DMS114 treated with DMSO at 0.1 percent for 48 hours (cell line): ENCODE measurements around the gene PACS2.
A peak's percentile ranks its signal among the peaks of the same experiment; 100 is the strongest.
"Not testable (repeated sequence)": the region's sequence is repeated elsewhere in the genome, so short reads cannot be mapped to it uniquely, and the experiment has no call there.

ENCODE experiments used
- DNase-seq: peaks from one replicate; lab custom pipeline; 2025; ENCODE audit not compliant: unreplicated experiment; lab: John Stamatoyannopoulos, UW

PACS2 gene

DNA sequence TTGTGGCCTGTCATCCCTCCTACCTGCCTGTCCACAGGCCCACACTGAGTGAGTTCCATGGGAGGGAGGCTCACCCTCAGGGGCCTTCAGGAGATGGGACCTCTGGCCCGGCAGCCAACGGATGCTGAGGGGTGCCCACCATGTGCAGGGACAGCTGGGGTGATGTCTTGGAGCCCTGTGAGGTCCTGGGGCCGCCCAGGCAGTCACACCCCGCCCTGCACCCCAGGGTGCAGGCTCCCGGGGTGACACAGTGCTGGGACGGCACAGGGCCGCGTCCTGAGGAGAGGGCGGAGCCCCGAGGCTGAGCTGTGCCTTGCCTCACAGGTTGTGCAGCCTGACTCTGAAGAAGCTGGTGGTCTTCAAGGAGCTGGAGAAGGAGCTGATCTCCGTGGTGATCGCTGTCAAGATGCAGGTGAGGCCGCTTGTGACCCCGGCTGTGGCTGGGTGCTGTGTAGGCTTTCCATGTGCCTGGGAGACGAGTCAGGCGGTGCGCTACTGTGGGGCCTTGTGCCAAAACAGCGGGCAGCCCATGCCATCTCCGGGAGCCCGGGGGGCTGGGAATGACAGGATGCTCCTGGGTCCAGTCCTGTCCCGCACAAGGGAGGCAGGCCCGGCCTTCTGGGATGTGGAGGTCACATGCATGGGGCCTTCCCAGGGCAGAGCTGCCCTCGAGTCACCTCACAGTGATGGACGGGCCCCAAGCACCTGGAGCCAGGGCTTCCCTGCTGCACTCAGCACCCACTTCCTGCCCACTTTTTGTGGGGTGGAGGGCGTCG is 33.8 kb downstream of the PACS2 start:
- DNase-seq, result no peak

DNA sequence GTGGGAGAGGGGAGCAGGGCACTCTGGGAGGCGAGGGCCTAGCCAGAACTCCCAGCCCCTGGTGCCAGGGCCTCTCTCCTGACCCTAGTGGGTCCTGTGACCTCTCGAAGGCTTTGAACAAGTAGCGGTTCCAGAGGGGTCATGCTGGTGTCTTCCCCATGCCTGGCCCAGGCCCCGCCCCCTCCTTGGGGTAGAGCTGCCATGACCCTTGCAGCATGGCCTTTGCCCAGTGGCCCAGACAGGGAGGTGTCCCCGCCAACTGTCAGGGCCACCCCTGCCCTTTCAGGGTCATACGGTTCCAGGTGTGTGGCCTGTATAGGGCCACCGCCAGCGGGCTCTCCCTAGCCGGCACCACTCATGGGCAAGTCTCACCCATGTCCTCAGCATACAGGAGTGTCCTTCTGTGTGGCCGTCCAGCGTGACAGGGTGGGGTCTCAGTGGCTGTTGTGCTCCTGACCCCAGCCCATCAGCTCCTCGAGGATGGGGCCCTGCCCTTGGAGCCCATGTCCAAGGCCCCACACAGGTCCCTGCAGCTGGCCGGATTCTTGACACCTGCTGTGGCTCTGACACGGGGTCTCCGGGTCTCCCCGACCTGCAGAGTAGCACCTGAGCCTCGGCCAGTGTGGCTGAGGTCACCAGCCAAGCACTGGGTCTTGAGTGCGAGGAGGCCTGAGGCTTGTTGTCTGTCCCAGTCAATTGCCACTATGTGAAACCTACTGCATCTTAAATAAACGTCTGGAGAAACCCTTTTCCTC is 34.6 kb downstream of the PACS2 start:
- no peak for DNase-seq

DNA sequence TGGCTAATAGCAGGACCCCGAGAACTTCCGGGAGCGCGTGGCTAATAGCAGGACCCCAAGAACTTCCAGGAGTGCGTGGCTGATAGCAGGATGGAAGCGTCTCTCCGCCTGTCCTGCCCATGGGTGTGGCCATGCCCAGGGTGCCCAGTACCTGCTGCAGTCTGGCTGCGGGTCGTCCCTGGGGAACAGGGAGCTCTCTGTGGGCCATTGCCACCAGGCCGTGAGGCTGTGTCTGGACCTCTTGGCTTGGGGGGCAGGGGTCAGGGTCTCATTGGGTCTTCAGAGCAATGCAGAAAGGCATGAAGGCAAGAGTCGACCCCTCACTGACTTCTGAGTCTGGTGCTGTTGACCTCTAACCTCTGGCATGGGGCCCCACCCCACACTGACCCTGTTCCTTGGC is 35.4 kb downstream of the PACS2 start:
- no peak for DNase-seq

DNA sequence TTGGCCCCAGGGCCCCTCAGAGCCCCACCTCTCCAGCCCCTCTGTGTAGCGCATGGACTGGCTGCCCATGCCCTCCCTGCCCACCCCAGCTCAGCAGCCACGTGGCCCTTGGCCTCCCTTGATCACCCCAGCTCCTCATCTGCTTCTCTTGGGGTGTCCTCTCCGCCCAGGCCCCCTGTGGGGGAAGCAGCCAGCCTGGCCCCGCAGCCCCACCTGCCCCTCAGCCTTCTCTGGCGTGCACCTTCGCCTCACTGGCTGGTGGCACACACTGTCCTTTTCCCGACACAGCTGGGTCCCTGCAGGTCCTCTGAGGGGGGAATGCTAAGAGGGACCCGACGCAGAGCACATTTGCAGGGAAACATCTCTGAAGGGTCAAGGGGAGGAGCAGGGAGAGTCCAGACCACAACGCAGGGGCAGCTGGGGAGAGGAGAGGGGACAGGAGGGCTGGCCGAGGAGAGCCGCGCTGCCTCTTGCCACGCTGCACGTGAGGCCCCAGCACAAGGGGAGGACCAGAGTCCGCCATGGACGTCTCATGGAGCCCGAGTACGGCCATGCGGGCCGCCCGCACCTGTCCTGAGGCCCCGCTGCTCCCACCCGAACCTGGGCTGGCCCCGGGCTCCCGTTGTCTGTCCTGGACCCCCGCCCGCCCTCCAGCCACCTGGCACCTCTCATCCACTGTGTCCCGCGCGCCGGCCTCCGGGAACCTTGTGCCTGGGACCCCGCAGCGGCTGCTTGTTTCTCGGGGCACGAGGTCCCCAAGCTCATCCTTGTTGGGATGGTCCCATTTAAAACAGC is 36.1 kb downstream of the PACS2 start:
- DNase-seq, result no peak

DNA sequence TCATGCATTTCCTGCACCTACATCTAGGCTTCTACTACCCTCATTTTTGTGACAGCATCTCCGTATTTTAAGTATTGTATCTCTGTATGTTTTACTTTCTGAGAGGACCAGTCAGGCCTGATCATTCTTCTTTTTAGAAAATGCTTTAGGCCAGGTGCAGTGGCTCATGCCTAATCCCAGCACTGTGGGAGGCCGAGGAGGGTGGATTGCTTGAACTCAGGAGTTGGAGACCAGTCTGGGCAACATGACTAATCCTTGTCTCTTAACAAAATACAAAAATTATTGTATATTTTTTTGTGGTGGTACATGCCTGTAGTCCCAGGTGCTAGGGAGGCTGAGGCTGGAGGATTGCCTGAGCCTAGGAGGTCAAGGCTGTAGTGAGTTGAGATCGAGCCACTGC is 36.9 kb downstream of the PACS2 start:
- DNase-seq, result no peak

DNA sequence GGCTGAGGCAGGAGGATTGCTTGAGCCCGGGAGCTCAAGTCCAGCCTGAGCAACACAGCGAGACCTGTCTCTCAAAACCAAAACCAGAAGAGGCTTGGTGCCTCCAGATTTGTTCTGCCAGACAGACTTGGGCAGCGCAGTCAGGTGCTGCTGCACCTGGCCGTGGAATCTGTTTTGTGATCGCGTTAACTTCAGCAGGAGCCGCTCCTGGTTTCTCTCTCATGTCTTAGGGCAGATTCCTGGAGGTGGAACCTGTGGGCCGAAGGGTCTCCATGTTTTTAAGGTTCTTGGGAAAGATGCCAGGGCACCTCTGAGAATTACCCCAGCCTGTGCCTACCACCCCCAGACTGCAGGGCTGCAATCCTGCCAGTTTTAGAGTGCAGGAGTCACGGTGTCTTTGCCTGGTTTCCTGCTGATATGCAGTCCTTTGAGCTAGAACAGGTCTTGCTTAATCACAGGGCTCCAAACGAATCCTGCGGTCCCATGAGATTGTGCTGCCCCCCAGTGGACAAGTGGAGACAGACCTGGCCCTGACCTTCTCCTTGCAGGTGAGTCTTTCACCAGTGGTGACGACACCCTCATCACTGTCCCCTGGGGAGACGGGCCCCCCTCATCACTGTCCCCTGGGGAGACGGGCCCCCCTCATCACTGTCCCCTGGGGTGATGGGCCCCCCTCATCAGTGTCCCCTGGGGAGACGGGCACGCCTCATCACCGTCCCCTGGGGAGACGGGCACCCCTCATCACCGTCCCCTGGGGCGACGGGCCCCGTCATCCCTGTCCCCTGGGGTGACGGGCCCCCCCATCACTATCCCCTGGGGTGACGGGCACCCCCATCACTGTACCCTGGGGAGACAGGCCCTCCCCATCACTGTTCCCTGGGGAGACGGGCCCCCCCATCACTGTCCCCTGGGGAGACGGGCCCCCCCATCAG is 37.6 kb downstream of the PACS2 start:
- DNase-seq, result peak; percentile 40

DNA sequence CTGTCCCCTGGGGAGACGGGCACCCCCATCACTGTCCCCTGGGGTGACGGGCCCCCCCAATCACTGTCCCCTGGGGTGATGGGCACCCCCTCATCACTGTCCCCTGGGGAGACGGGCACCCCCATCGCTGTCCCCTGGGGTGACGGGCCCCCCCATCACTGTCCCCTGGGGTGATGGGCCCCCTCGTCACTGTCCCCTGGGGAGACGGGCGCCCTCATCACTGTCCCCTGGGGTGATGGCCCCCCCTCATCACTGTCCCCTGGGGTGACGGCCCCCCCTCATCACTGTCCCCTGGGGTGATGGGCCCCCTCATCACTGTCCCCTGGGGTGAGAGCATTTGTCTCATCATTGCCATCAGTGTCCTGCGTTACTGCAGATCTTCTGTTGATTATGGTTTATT is 38.6 kb downstream of the PACS2 start:
- no peak for DNase-seq

DNA sequence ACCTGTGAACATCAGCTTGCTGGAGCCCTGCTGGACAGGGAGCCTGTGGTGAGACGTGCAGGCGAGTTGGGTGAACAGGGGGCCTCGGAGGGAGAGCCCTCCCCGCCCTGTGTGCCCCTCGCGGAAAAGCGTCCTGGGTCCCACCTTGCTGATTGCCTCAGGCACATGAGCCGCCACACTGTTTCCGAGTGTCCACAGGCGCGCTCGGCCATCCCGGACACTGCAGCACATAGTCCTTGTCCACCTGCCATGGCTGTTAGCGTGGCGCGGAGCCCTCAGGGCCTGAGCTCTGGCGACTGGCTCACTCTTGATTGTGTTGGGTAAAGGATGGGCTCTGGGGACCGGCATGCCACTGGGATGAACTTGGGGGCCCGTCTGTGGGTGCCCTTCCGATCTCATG is 40.0 kb downstream of the PACS2 start:
- DNase-seq, result no peak

DNA sequence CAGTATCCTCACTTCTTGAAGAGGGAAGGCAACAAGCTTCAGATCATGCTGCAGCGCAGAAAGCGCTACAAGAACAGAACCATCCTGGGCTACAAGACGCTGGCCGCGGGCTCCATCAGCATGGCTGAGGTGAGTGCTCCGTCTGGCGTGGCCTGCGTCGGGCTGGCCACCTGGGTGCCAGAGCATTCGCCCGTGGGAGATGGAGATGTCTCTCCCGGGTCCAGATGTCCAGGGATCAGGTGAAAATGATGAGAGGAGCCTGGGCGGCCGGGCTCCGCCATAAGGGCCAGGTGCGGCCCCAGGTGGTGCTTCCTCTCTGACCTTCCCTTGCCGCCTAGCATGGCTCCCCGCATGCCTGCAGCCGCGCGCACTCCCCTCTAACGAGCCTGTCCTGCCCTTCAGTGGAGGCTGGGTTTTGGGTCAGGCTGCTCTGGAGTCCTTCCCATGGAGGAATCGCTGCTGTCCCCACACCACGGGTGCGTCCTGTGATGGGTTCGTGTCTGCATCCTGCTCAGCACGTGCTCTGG is 40.6 kb downstream of the PACS2 start:
- DNase-seq, result no peak

DNA sequence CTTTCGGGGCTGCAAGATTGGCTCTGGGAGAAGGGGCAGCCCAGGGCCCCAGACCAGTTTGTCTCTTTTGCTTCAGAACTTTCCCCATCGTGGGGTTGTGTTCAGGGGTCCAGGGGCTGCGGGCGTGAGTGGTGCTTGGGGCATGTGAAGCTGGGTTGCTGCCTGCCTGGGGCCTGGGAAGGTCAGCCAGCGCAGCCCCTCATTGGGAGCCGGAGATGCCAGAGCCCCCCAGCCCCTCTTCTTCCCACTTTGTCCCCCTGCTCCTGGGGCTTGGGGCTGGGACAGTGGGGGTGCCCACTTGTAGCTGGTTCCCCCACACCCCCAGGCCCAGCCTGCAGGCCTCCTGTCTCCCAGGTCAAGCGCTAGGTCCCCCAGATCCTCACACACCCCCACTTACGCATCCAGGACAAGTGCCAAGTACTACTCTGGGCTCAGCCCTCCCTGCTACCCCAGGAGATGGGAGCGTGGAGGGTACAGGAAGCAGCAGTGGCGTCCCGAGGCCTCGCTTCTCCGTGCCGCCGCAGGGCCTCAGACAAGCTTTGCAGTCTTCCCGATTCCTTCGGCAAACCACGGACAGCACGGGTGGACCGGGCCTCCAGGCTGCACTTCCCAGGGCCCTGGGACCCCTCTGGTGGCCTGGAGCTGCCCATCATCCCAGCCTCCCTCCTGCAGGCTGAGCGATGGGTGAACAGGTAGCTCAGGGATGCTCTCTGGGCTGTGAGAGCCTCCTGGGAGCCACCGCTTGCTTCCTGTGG is 41.5 kb downstream of the PACS2 start:
- no peak for DNase-seq

DNA sequence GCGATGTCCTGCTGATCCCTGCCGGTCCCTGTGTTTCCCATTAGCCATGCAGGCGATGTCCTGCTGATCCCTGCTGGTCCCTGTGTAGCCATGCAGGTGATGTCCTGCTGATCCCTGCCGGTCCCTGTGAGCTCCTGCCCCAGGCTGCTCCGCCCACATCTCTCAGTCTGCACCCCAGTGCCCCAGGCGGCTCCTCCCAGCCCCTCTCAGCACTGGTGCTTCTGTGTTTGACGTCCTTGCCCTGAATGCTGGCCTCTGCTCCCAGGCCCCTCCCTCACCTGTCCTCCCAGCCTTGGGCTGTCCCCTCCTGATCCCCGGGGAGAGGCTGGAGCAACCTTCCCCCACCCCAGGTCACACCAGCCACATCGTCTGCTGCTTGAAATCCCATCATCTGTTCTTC is 42.4 kb downstream of the PACS2 start:
- DNase-seq, result no peak

DNA sequence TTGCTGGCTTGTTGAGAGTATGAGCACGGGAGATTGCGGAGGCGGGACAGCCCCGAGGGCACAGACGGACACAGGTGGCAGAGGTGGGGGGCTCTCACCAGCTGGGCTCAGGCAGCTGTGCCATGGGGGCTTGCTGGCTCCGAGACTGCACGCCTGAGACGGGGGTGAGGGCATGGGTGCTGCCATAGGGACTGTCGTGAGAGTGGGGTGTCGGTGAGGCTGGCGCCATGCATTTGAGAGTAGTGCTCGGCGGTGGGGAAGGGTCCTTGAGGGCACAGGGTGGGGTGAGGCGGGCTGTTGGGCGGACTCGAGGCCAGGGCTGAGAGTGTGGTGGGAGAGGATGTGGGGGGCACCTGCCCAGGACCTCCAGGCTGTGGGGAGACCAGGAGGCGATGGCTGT is 43.1 kb downstream of the PACS2 start:
- DNase-seq, result no peak

DNA sequence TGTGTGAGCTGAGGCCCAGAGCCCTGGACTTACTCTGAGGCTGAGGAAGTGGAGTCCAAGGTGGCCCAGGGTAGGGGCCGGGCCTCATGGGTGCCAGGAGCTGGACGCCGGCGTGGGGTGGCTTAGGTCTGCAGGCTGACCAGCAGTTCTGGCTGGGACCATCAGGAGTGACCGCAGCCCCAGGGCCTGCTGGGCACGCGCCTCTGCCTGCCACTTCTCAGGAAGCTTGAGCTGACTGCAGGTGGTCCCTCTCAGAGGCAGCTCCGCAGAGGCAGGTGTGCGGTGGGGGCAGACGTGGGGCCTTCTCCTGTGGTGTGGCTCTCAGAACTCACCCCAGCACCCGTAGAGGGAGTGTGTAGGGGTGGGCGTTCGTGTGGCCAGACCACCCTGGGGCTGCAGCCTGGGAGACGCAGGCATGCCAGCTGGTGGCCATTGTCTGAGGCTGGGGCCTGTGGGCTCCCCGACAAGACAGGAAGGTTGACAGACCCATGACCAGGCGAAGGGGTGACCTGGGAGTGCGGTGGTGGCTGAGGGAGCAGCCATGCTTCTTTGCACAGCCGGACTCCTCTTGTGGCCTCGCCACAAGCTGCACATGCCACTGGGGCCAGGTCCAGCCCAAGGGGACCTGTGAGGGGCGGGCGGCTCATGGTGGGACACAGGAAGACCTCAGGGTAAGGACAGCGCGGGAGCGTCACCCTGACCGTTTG is 43.7 kb downstream of the PACS2 start:
- no peak for DNase-seq

DNA sequence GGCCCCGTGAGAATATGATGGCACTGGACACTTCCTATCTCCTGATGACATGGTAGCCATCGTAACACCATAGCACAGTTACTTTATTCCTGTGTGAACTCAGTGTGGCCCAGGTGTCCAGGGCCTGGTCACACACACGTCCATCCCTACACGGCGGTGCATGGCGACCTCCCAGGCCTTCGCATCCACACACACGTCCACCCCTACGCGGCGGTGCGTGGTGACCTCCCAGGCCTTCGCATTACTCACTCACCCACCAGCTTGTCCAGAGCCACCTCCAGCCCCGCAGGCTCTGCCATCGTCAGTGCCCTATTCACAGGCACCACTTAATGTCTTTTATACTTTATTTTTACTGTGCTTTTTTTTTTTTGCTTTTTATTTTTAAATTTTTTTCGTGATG is 44.4 kb downstream of the PACS2 start:
- no peak for DNase-seq

DNA sequence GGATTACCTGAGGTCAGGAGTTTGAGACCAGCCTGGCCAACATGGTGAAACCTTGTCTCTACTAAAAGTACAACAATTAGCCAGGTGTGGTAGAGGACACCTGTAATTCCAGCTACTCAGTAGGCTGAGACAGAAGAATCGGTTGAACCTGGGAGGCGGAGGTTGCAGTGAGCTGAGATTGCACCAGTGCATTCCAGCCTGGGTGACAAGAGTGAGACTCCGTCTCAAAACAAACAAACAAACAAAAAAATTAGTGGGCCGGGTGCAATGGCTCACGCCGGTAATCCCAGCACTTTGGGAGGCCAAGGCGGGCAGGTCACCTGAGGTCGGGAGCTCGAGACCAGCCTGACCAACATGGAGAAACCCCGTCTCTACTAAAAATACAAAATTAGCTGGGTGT is 46.9 kb downstream of the PACS2 start:
- not testable (repeated sequence) for DNase-seq

DNA sequence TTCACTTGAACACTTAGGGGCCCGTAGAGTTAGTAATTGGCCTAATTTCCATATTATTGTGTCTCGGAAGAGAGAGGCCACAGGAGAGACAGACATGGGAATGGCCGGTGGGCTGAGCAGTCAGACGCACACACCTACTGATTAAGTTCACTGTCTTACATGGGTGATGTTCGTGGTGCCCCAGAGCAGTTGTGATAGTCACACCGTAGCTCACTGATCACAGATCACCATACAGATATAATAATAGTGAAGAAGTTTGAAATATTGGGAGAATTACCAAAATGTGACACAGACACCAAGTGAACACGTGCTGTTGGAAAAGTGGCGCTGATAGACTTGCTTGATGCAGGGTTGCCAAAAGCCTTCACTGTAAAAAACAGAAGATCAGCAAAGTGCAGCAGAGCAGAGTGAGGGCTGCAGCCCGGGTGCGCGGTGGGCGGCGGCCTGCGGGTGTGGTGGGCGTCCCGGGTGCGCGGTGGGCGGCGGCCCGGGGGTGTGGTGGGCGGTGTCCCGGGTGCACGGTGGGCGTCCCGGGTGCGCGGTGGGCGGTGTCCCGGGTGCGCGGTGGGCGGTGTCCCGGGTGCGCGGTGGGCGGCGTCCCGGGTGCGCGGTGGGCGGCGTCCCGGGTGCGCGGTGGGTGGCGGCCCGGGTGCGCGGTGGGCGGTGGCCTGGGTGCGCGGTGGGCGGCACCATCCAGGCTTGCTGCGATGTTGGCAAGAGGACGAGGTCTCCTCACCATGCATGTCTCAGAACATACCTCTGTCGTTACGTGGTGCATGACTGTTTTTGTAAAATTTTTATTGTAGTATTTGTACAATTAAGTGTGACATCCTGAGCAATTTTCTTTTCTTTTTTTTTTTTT is 49.5 kb downstream of the PACS2 start:
- peak; percentile 5 for DNase-seq

DNA sequence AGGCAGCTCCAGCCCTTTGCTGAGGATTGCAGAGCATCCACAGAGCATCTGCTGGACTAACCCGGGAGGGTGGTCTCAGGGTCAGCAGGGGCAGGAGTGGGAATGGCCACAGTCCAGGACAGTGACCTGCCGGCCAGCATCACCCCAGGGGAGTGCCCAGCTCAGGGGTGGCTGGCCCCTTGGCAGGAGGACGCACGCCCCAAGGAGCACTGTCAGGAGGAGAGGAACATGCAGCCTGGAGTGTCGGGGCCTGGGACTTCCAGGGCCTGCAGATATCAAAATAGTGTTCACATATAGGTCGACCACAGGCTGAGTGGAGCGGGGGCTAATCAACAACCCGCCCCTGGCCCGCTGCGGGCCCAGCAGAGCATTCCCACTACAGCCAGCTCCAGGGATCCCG is 50.6 kb downstream of the PACS2 start:
- DNase-seq, result no peak

DNA sequence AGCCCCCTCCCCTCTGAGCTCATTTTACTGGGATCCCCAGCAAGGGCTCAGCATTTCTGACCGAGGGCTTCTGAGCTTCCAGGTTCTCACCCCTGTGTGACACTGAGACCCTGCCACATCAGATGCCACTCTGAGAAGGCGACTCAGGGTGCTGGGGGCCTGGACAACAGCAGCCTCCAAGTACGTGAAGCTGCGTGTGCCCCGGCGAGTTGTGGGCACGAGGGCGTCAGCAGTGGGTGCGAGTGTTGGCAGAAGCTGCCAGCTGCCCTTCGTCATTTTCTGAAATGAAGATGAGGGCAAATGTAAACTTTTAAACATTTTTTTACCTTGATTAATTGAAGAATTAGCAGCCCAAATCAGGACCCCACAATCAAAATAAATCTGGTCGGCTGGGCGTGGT is 51.1 kb downstream of the PACS2 start:
- DNase-seq, result no peak
